ENCODE data around the gene HRK. TPM values are rescaled to one million over a fixed set of nuclear protein-coding genes. Genes with fewer than 3 reads are reported as not detected.

Gene HRK
- total and polyA plus RNA-seq, 8 donors, result 0.06 to 0.25 (median 0.18) TPM; not detected in 5

- no peak for TF ChIP-seq CTCF (IDR thresholded peaks at IDR 0.05)
- no peak for TF ChIP-seq POLR2A (IDR thresholded peaks at IDR 0.05)
- no peak for TF ChIP-seq POLR2AphosphoS5 (IDR thresholded peaks at IDR 0.05)
- TF ChIP-seq EP300 (IDR thresholded peaks at IDR 0.05), result no peak
- no peaks in the 10 kb centered on the region for H3K27me3 ChIP-seq
- H3K27ac ChIP-seq, result no peak overlapping the region
- H3K9me3 ChIP-seq, result no peaks in the 10 kb centered on the region
- no peak overlapping the region for H3K4me3 ChIP-seq
- no peaks in the 10 kb centered on the region for H3K36me3 ChIP-seq
- 81 to 88% (median 86%) methylated on average over 4 of the region's 4 CpGs for WGBS, 5 donors
- DNase-seq, result no peak
- intact Hi-C loops (cut with DNase I; ENCODE audit: low total_unique reads), result no loop called here
- no peaks in the 10 kb centered on the region for H3K4me1 ChIP-seq
Observed at GRCh38 chr12:116838365-116838764, 42.9 kb downstream of the HRK start.

DNA sequence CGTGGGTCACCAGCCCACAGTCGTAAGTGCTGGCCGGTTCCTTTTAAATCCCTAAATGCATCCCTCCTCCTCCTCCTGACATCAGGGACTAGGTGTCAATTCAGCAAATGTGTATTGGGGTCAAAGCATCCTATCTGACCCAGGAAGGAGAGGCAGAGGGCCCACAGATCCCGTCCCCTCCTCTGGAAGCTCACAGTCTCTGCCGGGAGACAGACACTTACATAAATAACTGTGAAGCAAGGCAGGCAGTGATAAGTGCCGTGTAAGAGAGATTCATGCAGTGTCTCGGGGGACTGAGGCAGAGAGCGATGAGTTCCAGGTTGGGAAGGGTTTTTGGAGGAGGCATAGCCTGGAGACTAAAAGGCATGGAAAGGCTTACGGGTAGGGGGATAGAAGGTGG lies 44.1 kb downstream of the HRK start:
- no peaks in the 10 kb centered on the region for H3K27me3 ChIP-seq
- no peak for DNase-seq
- H3K27ac ChIP-seq, result no peak overlapping the region
- no peak overlapping the region for H3K4me3 ChIP-seq
- WGBS, 5 donors, result 79 to 89% (median 81%) methylated on average over 9 of the region's 9 CpGs
- TF ChIP-seq POLR2AphosphoS5 (IDR thresholded peaks at IDR 0.05) (no peak), POLR2A (IDR thresholded peaks at IDR 0.05) (no peak)
- no peaks in the 10 kb centered on the region for H3K9me3 ChIP-seq
- no peaks in the 10 kb centered on the region for H3K4me1 ChIP-seq
- H3K36me3 ChIP-seq, result no peaks in the 10 kb centered on the region
- intact Hi-C loops (cut with DNase I; ENCODE audit: low total_unique reads), result no loop called here

GRCh38 chr12:116835484-116835883 lies 45.8 kb downstream of the HRK start:
- WGBS, 5 donors, result 83 to 94% (median 88%) methylated on average over 1 of the region's 1 CpG
- no peaks in the 10 kb centered on the region for H3K36me3 ChIP-seq
- intact Hi-C loops (cut with DNase I; ENCODE audit: low total_unique reads), result no loop called here

DNA sequence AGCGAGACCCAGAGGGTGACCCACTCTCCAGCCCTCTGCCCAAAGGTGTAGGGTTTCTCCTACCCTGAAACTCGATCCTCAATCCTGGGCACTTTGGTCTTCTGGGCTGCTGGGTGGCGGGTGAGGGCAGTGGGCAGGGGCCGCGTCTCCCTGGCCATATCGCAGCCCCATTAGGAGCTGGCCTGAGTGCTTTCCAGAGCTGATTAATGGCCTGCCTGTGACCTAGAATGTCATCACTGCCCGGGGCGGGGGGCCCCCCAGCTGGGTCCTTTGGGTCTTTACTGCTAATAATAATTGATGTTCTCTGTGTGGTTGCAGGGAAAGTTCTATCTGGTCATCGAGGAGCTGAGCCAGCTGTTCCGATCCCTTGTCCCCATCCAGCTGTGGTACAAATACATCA lies 47.8 kb downstream of the HRK start:
- no peak for DNase-seq
- Histone ChIP-seq H3K9me3 (no peaks in the 10 kb centered on the region), H3K4me3 (no peak overlapping the region), H3K27ac (no peak overlapping the region), H3K27me3 (no peaks in the 10 kb centered on the region), H3K4me1 (no peaks in the 10 kb centered on the region), H3K36me3 (no peaks in the 10 kb centered on the region)
- intact Hi-C loops (cut with DNase I; ENCODE audit: low total_unique reads), result no loop called here
- 73 to 93% (median 87%) methylated on average over 9 to 10 of the region's 10 CpGs for WGBS, 5 donors
- TF ChIP-seq POLR2AphosphoS5 (IDR thresholded peaks at IDR 0.05) (no peak), EP300 (IDR thresholded peaks at IDR 0.05) (no peak), POLR2A (IDR thresholded peaks at IDR 0.05) (no peak), CTCF (IDR thresholded peaks at IDR 0.05) (no peak)

More at GRCh38 chr12:116835484-116835883, 45.8 kb downstream of the HRK start:
- no peaks in the 10 kb centered on the region for H3K4me1 ChIP-seq
- no peak overlapping the region for H3K27ac ChIP-seq
- TF ChIP-seq CTCF (IDR thresholded peaks at IDR 0.05), result no peak
- TF ChIP-seq POLR2A (IDR thresholded peaks at IDR 0.05), result no peak
- no peak for TF ChIP-seq EP300 (IDR thresholded peaks at IDR 0.05)
- TF ChIP-seq POLR2AphosphoS5 (IDR thresholded peaks at IDR 0.05), result no peak
- H3K9me3 ChIP-seq, result no peaks in the 10 kb centered on the region
- H3K4me3 ChIP-seq, result no peak overlapping the region
- no peaks in the 10 kb centered on the region for H3K27me3 ChIP-seq
- DNase-seq, result no peak

- intact Hi-C loops (cut with DNase I; ENCODE audit: low total_unique reads), result no loop called here
- Histone ChIP-seq H3K36me3 (no peaks in the 10 kb centered on the region), H3K9me3 (no peaks in the 10 kb centered on the region)
Observed at GRCh38 chr12:116832353-116832752, 48.9 kb downstream of the HRK start.

More at GRCh38 chr12:116832353-116832752, 48.9 kb downstream of the HRK start:
- TF ChIP-seq CTCF (IDR thresholded peaks at IDR 0.05), result no peak
- no peak for TF ChIP-seq POLR2AphosphoS5 (IDR thresholded peaks at IDR 0.05)
- no peak for TF ChIP-seq POLR2A (IDR thresholded peaks at IDR 0.05)
- no peak for TF ChIP-seq EP300 (IDR thresholded peaks at IDR 0.05)
- no peaks in the 10 kb centered on the region for H3K27me3 ChIP-seq
- H3K27ac ChIP-seq, result no peak overlapping the region
- no peaks in the 10 kb centered on the region for H3K4me1 ChIP-seq
- WGBS, 5 donors, result 73 to 86% (median 79%) methylated on average over 6 of the region's 6 CpGs
- DNase-seq, result no peak
- no peak overlapping the region for H3K4me3 ChIP-seq

All from stomach (tissue), 9 donors.